HepG2 (cell line): ENCODE data around the gene NOTUM. TPM values are rescaled to one million over a fixed set of nuclear protein-coding genes. Genes with fewer than 3 reads are reported as not detected.

Experiments used
- CBX2 ChIP-seq, 2 experiments: fragments of 200-600 bp in 1 of 2; sonication (generic); formaldehyde crosslinking in 1 of 2; IDR thresholded peaks; 2 replicates each; pipeline versions ENCODE4 v1.7.0 to v1.8.1; 2018 to 2022; ENCODE audit warnings: low read depth in 2 of 2, low read length in 1 of 2, mild to moderate bottlenecking in 1 of 2, missing genetic modification reagents in 1 of 2
- CCDC6 ChIP-seq: sonication (generic); formaldehyde crosslinking; IDR thresholded peaks from 2 replicates; pipeline ENCODE4 v1.8.1; 2022; ENCODE audit warnings: mild to moderate bottlenecking, missing genetic modification reagents, moderate library complexity
- DMAP1 ChIP-seq: IDR thresholded peaks from 2 replicates; pipeline ENCODE4 v1.6.1; 2016
- JUND ChIP-seq: sonication (generic); formaldehyde crosslinking; IDR thresholded peaks from 2 replicates; pipeline ENCODE4 v1.8.0; 2022; ENCODE audit warnings: mild to moderate bottlenecking, missing genetic modification reagents
- KDM3A ChIP-seq: IDR thresholded peaks from 2 replicates; pipeline ENCODE4 v1.6.1; 2018; ENCODE audit warnings: low read depth, missing compliant biosample characterization
- KDM5B ChIP-seq: sonication (generic); formaldehyde crosslinking; IDR thresholded peaks from 2 replicates; pipeline ENCODE4 v1.4.0; 2020; ENCODE audit warnings: missing genetic modification reagents, mild to moderate bottlenecking, borderline replicate concordance
- MAZ ChIP-seq, 2 experiments: sonication (generic) in 1 of 2; formaldehyde crosslinking in 1 of 2; IDR thresholded peaks; 2 replicates each; pipeline versions ENCODE4 v1.5.0 to v1.6.1; 2012 to 2020; ENCODE audit warnings: low read depth in 2 of 2, mild to moderate bottlenecking in 2 of 2, borderline replicate concordance in 1 of 2, improper control_type of control experiment in 1 of 2, low read length in 1 of 2, missing genetic modification reagents in 1 of 2, moderate library complexity in 1 of 2
- MTERF4 ChIP-seq: sonication (generic); formaldehyde crosslinking; IDR thresholded peaks from 2 replicates; pipeline ENCODE4 v1.8.0; 2023; ENCODE audit warnings: mild to moderate bottlenecking, missing genetic modification reagents
- MTF2 ChIP-seq: sonication (generic); formaldehyde crosslinking; IDR thresholded peaks from 2 replicates; pipeline ENCODE4 v1.5.0; 2020; ENCODE audit warnings: missing genetic modification reagents, borderline replicate concordance
- NR0B2 ChIP-seq: sonication (generic); formaldehyde crosslinking; IDR thresholded peaks from 2 replicates; pipeline ENCODE4 v1.4.0; 2020; ENCODE audit warnings: mild to moderate bottlenecking, missing genetic modification reagents
- PAWR ChIP-seq: sonication (generic); formaldehyde crosslinking; IDR thresholded peaks from 2 replicates; pipeline ENCODE4 v1.4.0; 2020; ENCODE audit warnings: missing genetic modification reagents, mild to moderate bottlenecking, borderline replicate concordance
- ZBTB20 ChIP-seq: sonication (generic); formaldehyde crosslinking; IDR thresholded peaks from 2 replicates; pipeline ENCODE4 v1.8.1; 2023; ENCODE audit warnings: missing genetic modification reagents, low read depth, mild to moderate bottlenecking, borderline replicate concordance
- ZNF317 ChIP-seq: sonication (generic); formaldehyde crosslinking; IDR thresholded peaks from 2 replicates; pipeline ENCODE4 v1.5.0; 2020; ENCODE audit warnings: mild to moderate bottlenecking, missing genetic modification reagents
- ZNF326 ChIP-seq: sonication (generic); formaldehyde crosslinking; IDR thresholded peaks from 2 replicates; pipeline ENCODE4 v1.4.0; 2020; ENCODE audit warnings: missing genetic modification reagents, borderline replicate concordance
- ZNF547 ChIP-seq: sonication (generic); formaldehyde crosslinking; IDR thresholded peaks from 2 replicates; pipeline ENCODE4 v1.5.1; 2020; ENCODE audit warnings: mild to moderate bottlenecking, missing genetic modification reagents
- ZNF574 ChIP-seq: sonication (generic); formaldehyde crosslinking; IDR thresholded peaks from 2 replicates; pipeline ENCODE4 v1.4.0; 2020; ENCODE audit warnings: missing genetic modification reagents
- ZNF691 ChIP-seq: sonication (generic); formaldehyde crosslinking; IDR thresholded peaks from 2 replicates; pipeline ENCODE4 v1.4.0; 2020; ENCODE audit warnings: missing genetic modification reagents, low read depth, mild to moderate bottlenecking, borderline replicate concordance
- ZNF704 ChIP-seq: sonication (generic); formaldehyde crosslinking; IDR thresholded peaks from 2 replicates; pipeline ENCODE4 v1.8.1; 2023; ENCODE audit warnings: mild to moderate bottlenecking, inconsistent platforms, moderate library complexity, missing genetic modification reagents, borderline replicate concordance
- ZSCAN12 ChIP-seq: sonication (generic); formaldehyde crosslinking; IDR thresholded peaks from 2 replicates; pipeline ENCODE4 v1.9.0; 2021; ENCODE audit warnings: mild to moderate bottlenecking, missing genetic modification reagents
- polyA plus RNA-seq, 8 experiments: library from polyadenylated mRNA; depleted of rRNA in 3 of 8; stranded (reverse) in 7 of 8; unstranded in 1 of 8; fragments of >200 nt; fragmentation: Illumina TruSeq in 4 of 8; extraction: Trizol in 4 of 8; gene quantifications; 2 replicates each; pipeline versions ENCODE4 v1.2.1 to v1.2.3, GENCODE V29; 2011 to 2016; ENCODE audit warnings: low read depth in 4 of 8, missing spikeins in 1 of 8, mixed read lengths in 1 of 8; ENCODE audit not compliant: insufficient read depth in 1 of 8
- total RNA-seq, 5 experiments: library from RNA; depleted of rRNA; stranded (reverse); fragments of >200 nt; fragmentation: Illumina TruSeq; extraction: Trizol; gene quantifications; 2 replicates each; pipeline ENCODE4 v1.2.3, GENCODE V29; 2016; ENCODE audit warnings: low read depth in 1 of 5

NOTUM gene
- total and polyA plus RNA-seq, 2 of the 13 experiments (the other 11 are each of a cell fraction or from before 2014, with no cell fraction given) = 150 to 160 TPM

GRCh38 chr17:82003411-82004381 is 42.7 kb upstream of the NOTUM start (continued):
- TF ChIP-seq MAZ (IDR thresholded peaks at IDR 0.05; ENCODE audit: borderline replicate concordance, low read depth, low read length) (peak; percentile 85), MAZ (CRISPR knock-in tag; IDR thresholded peaks at IDR 0.05; ENCODE audit: low read depth) (peak; percentile 88), KDM3A (CRISPR knock-in tag) (peak; percentile 61; the same call in 1 of the 2 replicates), ZNF317 (CRISPR knock-in tag) (no peak), ZNF547 (CRISPR knock-in tag) (peak; percentile 93), CBX2 (IDR thresholded peaks at IDR 0.05; ENCODE audit: low read depth, low read length) (no peak), CBX2 (CRISPR knock-in tag; IDR thresholded peaks at IDR 0.05; ENCODE audit: low read depth) (0 out of 2 replicates have a peak, but pooled peaks have one; percentile 42), NR0B2 (CRISPR knock-in tag) (peak; percentile 94), KDM5B (CRISPR knock-in tag) (peak; percentile 84; the same call in 1 of the 2 replicates), ZNF704 (peak; percentile 77), ZSCAN12 (CRISPR knock-in tag) (peak; percentile 22; the same call in 1 of the 2 replicates), ZNF326 (CRISPR knock-in tag) (peak; percentile 54), MTERF4 (CRISPR knock-in tag) (peak; percentile 31; the same call in 1 of the 2 replicates), ZBTB20 (CRISPR knock-in tag) (0 out of 2 replicates have a peak, but pooled peaks have one; percentile 78), MTF2 (CRISPR knock-in tag) (no peak), JUND (peak; percentile 81; the same call in 1 of the 2 replicates), ZNF574 (CRISPR knock-in tag) (peak; percentile 35; the same call in 1 of the 2 replicates), ZNF691 (CRISPR knock-in tag) (peak; percentile 85), PAWR (CRISPR knock-in tag) (no peak), CCDC6 (peak; percentile 50; the same call in 1 of the 2 replicates), DMAP1 (CRISPR knock-in tag) (peak; percentile 56; the same call in 1 of the 2 replicates)
